Measurements from ENCODE around the gene LAMC1.

LAMC1 gene

GRCh38 chr1:183021405-183022201 lies 1.6 kb upstream of the LAMC1 start:
- DNase-seq (ENCODE audit: low read depth in 2 of 2) = no peak

- DNase-seq (ENCODE audit: low read depth in 2 of 2) = peak in 1 of 2 experiments; percentile 45
Observed at GRCh38 chr1:183022202-183023145, 746 bp upstream of the LAMC1 start.

- peak in 1 of 2 experiments; percentile 29 for DNase-seq (ENCODE audit: low read depth in 2 of 2)
Observed at GRCh38 chr1:183023601-183024316, 539 bp downstream of the LAMC1 start.

DNA sequence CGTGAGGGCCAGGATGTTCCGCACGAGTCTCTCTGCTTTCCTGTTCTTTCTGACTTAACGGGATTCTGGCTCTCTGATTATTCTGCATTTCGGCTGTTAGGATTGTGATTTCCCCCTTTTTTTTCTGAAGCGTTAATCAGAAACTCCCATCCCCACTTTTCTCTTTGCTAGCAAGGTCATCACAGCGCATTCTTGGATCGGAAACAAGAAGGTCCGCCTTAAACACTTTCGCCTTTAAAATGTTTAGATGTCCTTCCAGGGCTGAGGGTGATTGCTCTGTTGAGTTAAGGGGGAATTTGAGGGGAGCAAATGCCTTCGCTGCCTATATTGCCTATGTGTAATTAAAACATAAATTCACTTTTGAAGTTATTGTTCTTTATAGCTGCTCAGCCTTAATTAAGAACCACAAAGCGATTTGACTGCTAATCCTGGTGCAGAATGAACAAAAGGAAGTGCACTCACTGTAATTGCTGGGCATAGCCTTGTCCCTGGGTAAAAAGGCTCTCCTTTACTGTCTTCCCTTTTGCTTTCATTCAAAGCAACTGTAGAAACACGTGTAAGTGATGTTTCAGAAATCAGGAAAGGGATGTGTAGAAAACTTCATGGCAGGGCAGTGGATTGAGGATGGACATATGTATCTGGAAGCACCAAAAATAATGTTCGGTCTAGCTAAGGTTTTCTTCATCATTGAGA lies 1.2 kb downstream of the LAMC1 start:
- DNase-seq (ENCODE audit: low read depth in 2 of 2) = no peak

- no peak for DNase-seq (ENCODE audit: low read depth in 2 of 2)
Observed at GRCh38 chr1:183025010-183025337, 1.8 kb downstream of the LAMC1 start.

- no peak for DNase-seq (ENCODE audit: low read depth in 2 of 2)
Observed at GRCh38 chr1:183025782-183026774, 2.9 kb downstream of the LAMC1 start.

DNA sequence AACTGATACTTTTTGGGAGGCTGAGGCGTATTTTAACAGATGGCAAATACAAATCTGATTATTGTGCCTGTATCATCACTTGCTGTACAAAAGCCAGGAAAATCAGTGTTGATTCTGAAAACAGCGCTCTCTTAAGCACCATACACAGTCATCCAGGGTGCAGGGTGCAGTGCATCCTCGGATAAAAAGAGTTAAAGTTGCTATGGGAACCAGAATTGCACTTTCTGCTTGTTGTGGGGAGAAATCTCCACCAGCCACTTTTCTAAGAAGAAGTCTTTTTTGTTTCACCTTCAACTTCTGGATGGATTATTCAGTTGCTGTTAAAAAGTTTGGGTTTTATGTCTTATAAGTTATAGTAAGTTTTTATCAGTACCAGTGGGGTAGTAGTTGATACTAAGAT lies 3.8 kb downstream of the LAMC1 start:
- DNase-seq (ENCODE audit: low read depth in 2 of 2) = no peak

- DNase-seq (ENCODE audit: low read depth in 2 of 2) = no peak
Observed at GRCh38 chr1:183027791-183028190, 4.6 kb downstream of the LAMC1 start.

- DNase-seq (ENCODE audit: low read depth in 2 of 2) = no peak
Observed at GRCh38 chr1:183029591-183030000, 6.4 kb downstream of the LAMC1 start.

GRCh38 chr1:183030053-183030452 lies 6.8 kb downstream of the LAMC1 start:
- DNase-seq (ENCODE audit: low read depth in 2 of 2) = no peak

GRCh38 chr1:183032122-183032921 lies 9.1 kb downstream of the LAMC1 start:
- no peak for DNase-seq (ENCODE audit: low read depth in 2 of 2)

GRCh38 chr1:183033205-183033604 lies 10.0 kb downstream of the LAMC1 start:
- peak in 1 of 2 experiments; percentile 6 for DNase-seq (ENCODE audit: low read depth in 2 of 2)

GRCh38 chr1:183034682-183035081 lies 11.5 kb downstream of the LAMC1 start:
- no peak for DNase-seq (ENCODE audit: low read depth in 2 of 2)

- DNase-seq (ENCODE audit: low read depth in 2 of 2) = no peak
Observed at GRCh38 chr1:183038333-183038866, 15.2 kb downstream of the LAMC1 start.

DNA sequence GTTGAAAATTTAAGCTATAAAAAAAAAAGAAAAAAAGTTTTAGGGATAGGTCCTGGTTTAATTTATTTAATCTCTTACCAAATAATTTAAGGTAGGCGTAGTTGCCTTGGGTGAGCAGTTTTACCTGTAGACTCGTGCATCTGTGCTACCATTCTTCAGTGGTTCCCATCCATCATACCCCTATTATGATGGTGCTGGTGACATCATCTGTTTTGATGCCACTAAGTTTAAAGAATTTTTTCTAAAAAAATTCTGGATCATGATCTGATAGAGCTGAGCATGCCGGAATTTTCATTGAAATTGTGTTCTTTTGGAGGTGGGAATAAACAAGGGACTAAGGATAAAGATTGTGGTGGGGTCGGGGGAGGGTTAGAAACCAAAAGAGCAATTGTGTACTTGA lies 15.7 kb downstream of the LAMC1 start:
- no peak for DNase-seq (ENCODE audit: low read depth in 2 of 2)

DNA sequence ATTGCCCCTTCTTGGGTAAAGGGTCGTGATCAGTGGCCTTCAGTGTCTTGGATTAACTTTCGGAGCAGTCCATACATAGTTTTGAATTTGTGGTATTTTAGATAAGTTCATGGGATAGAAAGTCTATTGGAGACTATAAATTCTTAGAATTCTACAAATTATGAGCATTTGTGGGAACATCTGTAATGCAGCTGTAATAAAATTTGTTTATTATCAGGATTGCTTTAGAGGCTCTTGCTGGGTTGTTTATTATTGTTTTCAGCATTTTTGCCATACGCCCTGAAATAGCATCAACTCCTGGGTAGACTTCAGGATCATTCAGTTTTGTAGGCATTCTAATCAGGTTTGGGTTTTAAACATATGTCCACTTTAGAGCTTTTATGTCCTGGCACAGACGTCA lies 16.1 kb downstream of the LAMC1 start:
- no peak for DNase-seq (ENCODE audit: low read depth in 2 of 2)

GRCh38 chr1:183039985-183040447 lies 16.8 kb downstream of the LAMC1 start:
- DNase-seq (ENCODE audit: low read depth in 2 of 2) = no peak

DNA sequence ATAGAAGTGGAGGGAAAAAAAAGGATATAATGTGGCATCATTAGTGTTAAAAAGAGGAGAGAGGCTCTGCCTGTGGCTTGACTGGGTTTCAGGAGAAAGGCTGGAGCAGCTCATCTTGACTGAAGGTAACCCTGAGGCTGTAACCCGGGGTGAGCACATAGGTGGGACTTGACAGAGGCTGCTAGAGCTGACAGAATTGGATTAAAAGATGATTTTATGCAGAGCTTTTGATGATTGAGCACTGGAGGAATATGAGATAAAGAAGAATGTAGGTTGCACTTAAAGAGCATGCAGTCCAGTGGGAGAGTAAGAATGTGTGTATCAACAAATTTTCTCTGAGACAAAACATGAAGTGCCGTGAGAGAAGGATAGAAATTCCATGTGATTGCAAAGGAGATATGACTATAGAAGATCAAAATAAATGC lies 17.3 kb downstream of the LAMC1 start:
- DNase-seq (ENCODE audit: low read depth in 2 of 2) = no peak

GRCh38 chr1:183043254-183043653 lies 20.0 kb downstream of the LAMC1 start:
- no peak for DNase-seq (ENCODE audit: low read depth in 2 of 2)

Measured in stimulated activated CD4-positive, alpha-beta T cell treated with anti-CD3 and anti-CD28 coated beads, Interleukin-12 subunit alpha, Interleukin-12 subunit beta, amount 100 ng/mL, for 24 hours (primary cell).